B cell (primary cell): Measurements from ENCODE around the gene PNLIPRP2.

ENCODE experiments used
- CTCF ChIP-seq: fragments of 200-600 bp; IDR thresholded peaks from one replicate; pipeline ENCODE4 v1.8.0; 2022; ENCODE audit warnings: antibody characterized with exemption, mild to moderate bottlenecking
- EZH2 ChIP-seq: IDR thresholded peaks from 2 replicates; pipeline ENCODE4 v1.6.1; 2012; ENCODE audit warnings: borderline replicate concordance, low read depth, mild to moderate bottlenecking, moderate library complexity, low read length; ENCODE audit not compliant: insufficient read depth, poor library complexity, severe bottlenecking

- TF ChIP-seq CTCF: no peak
- no peak for TF ChIP-seq EZH2
Observed at GRCh38 chr10:116669832-116670644, 49.3 kb downstream of the PNLIPRP2 start.
